T-helper 17 cell (primary cell): ENCODE data around the gene LMX1B. TPM values are rescaled to one million over a fixed set of nuclear protein-coding genes. Genes with fewer than 3 reads are reported as not detected.
"Not testable (repeated sequence)": the region's sequence is repeated elsewhere in the genome, so short reads cannot be mapped to it uniquely, and the experiment has no call there.

Experiments
- ATAC-seq: fragments of 150-1000 bp; cut with Tn5 transposase; 2 replicates; pipeline ENCODE4 v1.10.0; 2021; ENCODE audit warnings: mild to moderate bottlenecking, moderate library complexity
- DNase-seq, 3 donors: peaks; one replicate each; pipeline versions ENCODE4 v3.0.0 to v3.0.0-alpha.2; 2020 to 2021
- H3K9me3 ChIP-seq: one replicate; pipeline ENCODE4 v1.7.0; 2013; ENCODE audit warnings: low read length, mild to moderate bottlenecking; ENCODE audit not compliant: control insufficient read depth, poor library complexity, severe bottlenecking
- H3K27ac Mint-ChIP-seq: one replicate; pipeline ENCODE4 v1.8.0; 2022; ENCODE audit warnings: mild to moderate bottlenecking, moderate library complexity, mixed read lengths
- H3K27me3 Mint-ChIP-seq: one replicate; pipeline ENCODE4 v1.8.0; 2022; ENCODE audit warnings: mixed read lengths
- H3K36me3 Mint-ChIP-seq: one replicate; pipeline ENCODE4 v1.8.0; 2022; ENCODE audit warnings: low read depth, mixed read lengths
- H3K4me1 Mint-ChIP-seq: one replicate; pipeline ENCODE4 v1.8.0; 2022; ENCODE audit warnings: mild to moderate bottlenecking, mixed read lengths
- H3K4me3 Mint-ChIP-seq: one replicate; pipeline ENCODE4 v1.8.0; 2022; ENCODE audit warnings: mild to moderate bottlenecking, moderate library complexity, mixed read lengths
- total RNA-seq, 4 donors: library from RNA in 2 of 4; stranded (reverse) in 2 of 4; gene quantifications; one replicate each; pipeline ENCODE4 v1.2.3 and lab custom pipeline; 2022 to 2026

The LMX1B gene
- total RNA-seq (not detected), total RNA-seq (lab: John Stamatoyannopoulos, UW) (0 reads per million in 2 donors)

- ATAC-seq (no peak), DNase-seq (no peak)
- Mint-ChIP-seq H3K27me3 (peaks cover 66% of the 10 kb centered on the region), H3K4me3 (peak within 1 kb of the TSS; percentile 86), H3K4me1 (peaks cover 25% of the 10 kb centered on the region), H3K36me3 (peaks cover 3% of the 10 kb centered on the region), H3K27ac (peak within 1 kb of the TSS; percentile 11)
- H3K9me3 ChIP-seq = no peaks in the 10 kb centered on the region
These were observed at the start of gene LMX1B for GRCh38 chr9:126613651-126614050. TSS of gene LMX1B (plus strand) at chr9:126613928. CDS start at chr9:126614450, 522 bp downstream.

- no peak for DNase-seq
These were observed 49.6 kb upstream of the LMX1B start for GRCh38 chr9:126564128-126564527.

GRCh38 chr9:126564716-126565115, 49.0 kb upstream of the LMX1B start:
- H3K4me1 Mint-ChIP-seq = peaks cover 2% of the 10 kb centered on the region
- DNase-seq = no peak
- no peak overlapping the region for H3K27ac Mint-ChIP-seq
- no peaks in the 10 kb centered on the region for H3K9me3 ChIP-seq
- peaks cover 68% of the 10 kb centered on the region for H3K27me3 Mint-ChIP-seq
- no peak for ATAC-seq
- H3K36me3 Mint-ChIP-seq = peaks cover 7% of the 10 kb centered on the region
- no peak overlapping the region for H3K4me3 Mint-ChIP-seq

More at GRCh38 chr9:126564128-126564527, 49.6 kb upstream of the LMX1B start:
- Mint-ChIP-seq H3K27me3 (peaks cover 73% of the 10 kb centered on the region), H3K4me1 (peaks cover 2% of the 10 kb centered on the region), H3K36me3 (peaks cover 7% of the 10 kb centered on the region), H3K4me3 (no peak overlapping the region), H3K27ac (no peak overlapping the region)
- no peaks in the 10 kb centered on the region for H3K9me3 ChIP-seq
- no peak for ATAC-seq

- Mint-ChIP-seq H3K4me3 (no peak overlapping the region), H3K27ac (no peak overlapping the region), H3K36me3 (peaks cover 5% of the 10 kb centered on the region), H3K27me3 (peaks cover 65% of the 10 kb centered on the region), H3K4me1 (no peaks in the 10 kb centered on the region)
- no peak for ATAC-seq
- no peaks in the 10 kb centered on the region for H3K9me3 ChIP-seq
- no peak for DNase-seq
These were observed 48.2 kb upstream of the LMX1B start for GRCh38 chr9:126565336-126566128.

- no peaks in the 10 kb centered on the region for H3K9me3 ChIP-seq
- ATAC-seq = no peak
- H3K27me3 Mint-ChIP-seq = peaks cover 37% of the 10 kb centered on the region
- H3K27ac Mint-ChIP-seq = no peak overlapping the region
- no peak overlapping the region for H3K4me3 Mint-ChIP-seq
- DNase-seq = no peak
- H3K36me3 Mint-ChIP-seq = peaks cover 2% of the 10 kb centered on the region
- H3K4me1 Mint-ChIP-seq = no peaks in the 10 kb centered on the region
These were observed 44.7 kb upstream of the LMX1B start for GRCh38 chr9:126569036-126569435.

- no peak for ATAC-seq
- H3K27me3 Mint-ChIP-seq = peaks cover 48% of the 10 kb centered on the region
These were observed 35.7 kb upstream of the LMX1B start for GRCh38 chr9:126578029-126578428.

GRCh38 chr9:126580319-126580718, 33.4 kb upstream of the LMX1B start:
- not testable (repeated sequence) for H3K9me3 ChIP-seq, ATAC-seq, H3K36me3 Mint-ChIP-seq, H3K4me1 Mint-ChIP-seq, DNase-seq, H3K27ac Mint-ChIP-seq, H3K4me3 Mint-ChIP-seq
- peaks cover 58% of the 10 kb centered on the region for H3K27me3 Mint-ChIP-seq

More at GRCh38 chr9:126578029-126578428, 35.7 kb upstream of the LMX1B start:
- Mint-ChIP-seq H3K36me3 (no peaks in the 10 kb centered on the region), H3K27ac (no peak overlapping the region), H3K4me1 (peaks cover 3% of the 10 kb centered on the region), H3K4me3 (no peak overlapping the region)
- H3K9me3 ChIP-seq = no peaks in the 10 kb centered on the region
- DNase-seq = no peak

- no peak overlapping the region for H3K27ac Mint-ChIP-seq
- ATAC-seq (no peak), DNase-seq (no peak)
- H3K4me1 Mint-ChIP-seq = peaks cover 3% of the 10 kb centered on the region
- peaks cover 74% of the 10 kb centered on the region for H3K27me3 Mint-ChIP-seq
- H3K4me3 Mint-ChIP-seq = no peak overlapping the region
- H3K36me3 Mint-ChIP-seq = peaks cover 7% of the 10 kb centered on the region
- no peaks in the 10 kb centered on the region for H3K9me3 ChIP-seq
These were observed 31.8 kb upstream of the LMX1B start for GRCh38 chr9:126581893-126582292.

- no peak overlapping the region for H3K27ac Mint-ChIP-seq
- no peaks in the 10 kb centered on the region for H3K9me3 ChIP-seq
- H3K4me1 Mint-ChIP-seq = peaks cover 3% of the 10 kb centered on the region
- no peak for DNase-seq
- H3K4me3 Mint-ChIP-seq = no peak overlapping the region
- H3K36me3 Mint-ChIP-seq = peaks cover 7% of the 10 kb centered on the region
- ATAC-seq = no peak
- peaks cover 77% of the 10 kb centered on the region for H3K27me3 Mint-ChIP-seq
These were observed 31.3 kb upstream of the LMX1B start for GRCh38 chr9:126582427-126582826.

- H3K27me3 Mint-ChIP-seq = peaks cover 77% of the 10 kb centered on the region
- ATAC-seq (no peak), DNase-seq (no peak)
- peaks cover 3% of the 10 kb centered on the region for H3K4me1 Mint-ChIP-seq
- H3K4me3 Mint-ChIP-seq = no peak overlapping the region
- peaks cover 7% of the 10 kb centered on the region for H3K36me3 Mint-ChIP-seq
- no peaks in the 10 kb centered on the region for H3K9me3 ChIP-seq
- no peak overlapping the region for H3K27ac Mint-ChIP-seq
These were observed 30.5 kb upstream of the LMX1B start for GRCh38 chr9:126583144-126583760.

- H3K36me3 Mint-ChIP-seq = peaks cover 8% of the 10 kb centered on the region
These were observed 29.1 kb upstream of the LMX1B start for GRCh38 chr9:126584611-126585010.

GRCh38 chr9:126586236-126586635, 27.5 kb upstream of the LMX1B start:
- no peaks in the 10 kb centered on the region for H3K9me3 ChIP-seq
- Mint-ChIP-seq H3K36me3 (peaks cover 8% of the 10 kb centered on the region), H3K4me1 (peaks cover 3% of the 10 kb centered on the region), H3K27me3 (peaks cover 83% of the 10 kb centered on the region), H3K27ac (no peak overlapping the region), H3K4me3 (no peak overlapping the region)
- ATAC-seq = no peak
- DNase-seq = no peak

More at GRCh38 chr9:126584611-126585010, 29.1 kb upstream of the LMX1B start:
- Mint-ChIP-seq H3K27ac (no peak overlapping the region), H3K27me3 (peaks cover 78% of the 10 kb centered on the region), H3K4me1 (peaks cover 3% of the 10 kb centered on the region), H3K4me3 (no peak overlapping the region)
- ATAC-seq (no peak), DNase-seq (no peak)
- H3K9me3 ChIP-seq = no peaks in the 10 kb centered on the region

- Mint-ChIP-seq H3K36me3 (peaks cover 8% of the 10 kb centered on the region), H3K27me3 (peaks cover 84% of the 10 kb centered on the region), H3K27ac (no peak overlapping the region), H3K4me3 (no peak overlapping the region), H3K4me1 (no peaks in the 10 kb centered on the region)
- H3K9me3 ChIP-seq = no peaks in the 10 kb centered on the region
- ATAC-seq (no peak), DNase-seq (no peak)
These were observed 26.2 kb upstream of the LMX1B start for GRCh38 chr9:126587187-126588185.
